Heart left ventricle (tissue), 13 donors: ENCODE results near the gene ST7.

Experiments
- CTCF ChIP-seq, 12 donors: fragments of 200-600 bp; sonication (generic) in 4 of 12; IDR thresholded peaks; one replicate each; pipeline versions ENCODE4 v1.5.0 to v1.8.0; 2018 to 2022; ENCODE audit warnings: antibody characterized with exemption in 12 of 12, mild to moderate bottlenecking in 5 of 12
- POLR2A ChIP-seq, 2 donors: fragments of 450-650 bp; IDR thresholded peaks; one replicate each; pipeline ENCODE4 v1.6.1; 2017; ENCODE audit warnings: antibody characterized with exemption in 2 of 2, mild to moderate bottlenecking in 2 of 2, moderate library complexity in 2 of 2
- donor health status: ischemic (EF 13 %, LVEDD 7.1; RV severe dilation, severe dysfunction).
- donor health status: DM: no; HTN: yes; CAD: no.
- donor health status: DM: no; HTN: no; CAD: no.
- donor health status: ischemic (EF 25% LVEDD 6.9; RV normal size, moderate dysfunction).
- donor health status: ischemic (EF 25% LVEDD 5.7; RV mildly dilated, moderate dysfunction).
- donor health status: ischemic (EF 35%, LVEDD 5.7; RV mildly dilated, moderate dysfunction).
- donor health status: nonischemic (EF 11% LVEDD 7.7; RV severe dilation, severe dysfunction).
- donor health status: DM: yes; HTN: yes; CAD: no.
- donor health status: PGD.
- donor health status: ischemic (EF 29% LVEDD 5.4; RV normal size, mild dysfunction).
- donor health status: nonischemic (EF 23%, LVEDD 6.1; RV moderate dilation, normal function).

DNA sequence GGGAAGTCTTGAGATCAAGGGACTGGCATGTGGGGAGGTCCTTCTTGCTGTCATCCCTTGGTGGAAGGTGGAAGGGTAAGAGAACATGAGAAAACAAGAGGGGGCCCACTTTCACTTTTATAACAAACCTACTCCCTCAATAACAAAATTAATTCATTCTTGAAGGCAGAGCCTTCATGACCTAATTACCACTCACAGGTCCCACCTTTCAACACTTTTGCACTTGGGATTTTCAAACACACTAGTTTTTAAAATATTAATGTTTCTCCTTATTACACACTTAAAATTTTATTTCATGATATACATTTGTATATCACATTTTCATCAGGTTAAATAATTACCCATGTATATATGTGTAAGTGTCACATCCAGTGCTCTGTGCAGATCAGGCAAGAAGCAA is 2.0 kb downstream of the ST7 start:
- TF ChIP-seq CTCF (IDR thresholded peaks at IDR 0.05), result no peak
- no peak for TF ChIP-seq POLR2A (IDR thresholded peaks at IDR 0.05)
